Stimulated activated naive CD4-positive, alpha-beta T cell (primary cell): ENCODE results near the gene ACD.

ENCODE experiments used
- DNase-seq, 6 experiments: peaks; one replicate each; lab custom pipeline; 2025; lab: John Stamatoyannopoulos, UW

The ACD gene

DNA sequence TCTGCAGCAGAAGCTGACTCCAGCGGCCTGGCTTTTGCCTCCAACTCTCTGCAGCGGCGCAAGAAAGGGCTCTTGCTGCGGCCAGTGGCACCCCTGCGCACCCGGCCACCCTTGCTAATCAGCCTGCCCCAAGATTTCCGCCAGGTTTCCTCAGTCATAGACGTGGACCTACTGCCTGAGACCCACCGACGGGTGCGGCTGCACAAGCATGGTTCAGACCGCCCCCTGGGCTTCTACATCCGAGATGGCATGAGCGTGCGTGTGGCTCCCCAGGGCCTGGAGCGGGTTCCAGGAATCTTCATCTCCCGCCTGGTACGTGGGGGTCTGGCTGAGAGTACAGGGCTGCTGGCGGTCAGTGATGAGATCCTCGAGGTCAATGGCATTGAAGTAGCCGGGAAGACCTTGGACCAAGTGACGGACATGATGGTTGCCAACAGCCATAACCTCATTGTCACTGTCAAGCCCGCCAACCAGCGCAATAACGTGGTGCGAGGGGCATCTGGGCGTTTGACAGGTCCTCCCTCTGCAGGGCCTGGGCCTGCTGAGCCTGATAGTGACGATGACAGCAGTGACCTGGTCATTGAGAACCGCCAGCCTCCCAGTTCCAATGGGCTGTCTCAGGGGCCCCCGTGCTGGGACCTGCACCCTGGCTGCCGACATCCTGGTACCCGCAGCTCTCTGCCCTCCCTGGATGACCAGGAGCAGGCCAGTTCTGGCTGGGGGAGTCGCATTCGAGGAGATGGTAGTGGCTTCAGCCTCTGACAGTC lies 2.0 kb upstream of the ACD start:
- DNase-seq: peak in 2 of 6 experiments; percentile 7 to 35

GRCh38 chr16:67661101-67661761 lies 1.2 kb upstream of the ACD start:
- DNase-seq: peak in 3 of 6 experiments; percentile 46 to 68 (median 47)

GRCh38 chr16:67660564-67661028 lies 536 bp upstream of the ACD start, which contains the start of gene PARD6A:
TSS of gene PARD6A (plus strand) at chr16:67660960. CDS start at chr16:67661039, 79 bp downstream.
- DNase-seq: peak; percentile 83 to 96 (median 92)

DNA sequence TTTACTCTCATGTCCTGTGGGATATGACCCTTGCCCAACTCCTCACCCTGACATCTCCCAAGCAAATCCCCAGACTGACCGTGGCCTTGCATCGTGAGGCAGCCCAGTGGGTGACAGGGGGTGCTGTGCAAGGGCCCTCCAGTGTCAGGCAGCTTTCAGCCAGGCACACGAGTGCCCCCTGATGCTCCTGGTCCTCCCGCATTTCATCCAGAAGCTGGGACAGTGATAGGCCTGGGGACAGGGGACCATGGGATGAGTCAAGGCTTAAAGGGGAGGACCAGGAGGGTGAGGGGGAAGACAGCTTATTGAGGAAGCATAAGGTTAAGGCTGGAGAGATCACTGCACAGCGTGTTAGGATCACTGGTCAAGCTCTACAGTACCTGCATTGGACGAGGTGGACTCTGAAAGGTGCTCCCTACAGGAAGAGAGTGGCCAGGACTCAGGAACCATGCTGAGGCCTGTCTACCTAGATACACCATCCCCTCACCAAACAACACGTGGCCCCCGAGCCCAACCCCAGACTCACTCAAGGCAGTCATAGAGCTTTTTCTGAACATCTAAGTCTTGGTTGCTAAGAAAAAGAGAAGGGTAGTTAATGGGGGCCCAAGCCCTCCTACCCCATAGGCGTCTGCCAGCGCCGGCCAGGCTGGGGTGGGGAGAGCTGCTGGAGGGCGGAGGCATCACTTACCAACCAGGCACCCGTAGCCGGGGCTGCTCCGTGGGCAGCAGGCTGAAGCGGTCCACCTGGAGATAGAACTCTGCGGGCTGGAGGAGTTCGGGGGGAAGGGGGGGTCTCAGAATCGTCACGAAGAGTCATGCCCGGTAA lies 998 bp downstream of the ACD start:
- DNase-seq: no peak

DNA sequence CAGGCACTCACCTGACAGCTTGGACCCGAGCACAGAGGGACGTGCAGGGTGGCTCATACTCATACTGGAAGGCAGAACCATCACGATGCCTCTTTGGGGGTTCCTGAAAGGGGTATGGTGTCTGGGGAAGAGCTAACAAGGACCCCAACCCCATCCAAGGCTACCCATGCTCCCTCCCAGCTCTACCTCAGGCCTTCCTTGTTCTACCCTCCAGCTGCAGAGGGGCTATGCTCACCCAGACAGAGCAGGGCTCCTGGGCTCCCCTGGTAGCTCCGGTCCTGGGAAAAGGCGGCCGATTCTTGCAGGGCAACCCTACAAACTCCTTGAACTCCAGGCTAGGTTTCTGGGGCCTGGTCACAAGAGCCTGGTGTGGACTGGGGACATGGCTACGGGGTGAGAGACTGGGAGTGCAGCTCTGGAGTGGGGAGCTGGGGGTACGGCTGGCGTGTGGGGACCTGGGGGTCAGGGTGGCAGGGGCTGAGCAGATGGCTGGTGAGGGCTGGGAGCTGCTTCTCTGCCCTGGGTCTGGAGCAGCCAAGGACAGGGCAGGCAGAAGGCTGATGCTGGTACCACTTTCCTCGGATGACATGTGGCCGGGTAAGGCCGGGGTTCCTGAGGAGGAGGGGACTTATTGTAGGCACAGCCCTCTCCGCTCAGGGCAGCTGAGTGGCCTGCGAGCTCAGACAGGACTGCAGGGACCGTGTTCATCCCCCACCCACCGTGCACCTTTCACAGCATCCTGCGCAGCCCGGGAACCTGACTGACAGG lies 2.1 kb downstream of the ACD start:
- DNase-seq: no peak

GRCh38 chr16:67657017-67657608 lies 2.9 kb downstream of the ACD start:
- DNase-seq: no peak

- no peak for DNase-seq
These were observed 3.6 kb downstream of the ACD start for GRCh38 chr16:67656344-67657016.

- no peak for DNase-seq
These were observed 4.7 kb downstream of the ACD start for GRCh38 chr16:67655363-67655762.

DNA sequence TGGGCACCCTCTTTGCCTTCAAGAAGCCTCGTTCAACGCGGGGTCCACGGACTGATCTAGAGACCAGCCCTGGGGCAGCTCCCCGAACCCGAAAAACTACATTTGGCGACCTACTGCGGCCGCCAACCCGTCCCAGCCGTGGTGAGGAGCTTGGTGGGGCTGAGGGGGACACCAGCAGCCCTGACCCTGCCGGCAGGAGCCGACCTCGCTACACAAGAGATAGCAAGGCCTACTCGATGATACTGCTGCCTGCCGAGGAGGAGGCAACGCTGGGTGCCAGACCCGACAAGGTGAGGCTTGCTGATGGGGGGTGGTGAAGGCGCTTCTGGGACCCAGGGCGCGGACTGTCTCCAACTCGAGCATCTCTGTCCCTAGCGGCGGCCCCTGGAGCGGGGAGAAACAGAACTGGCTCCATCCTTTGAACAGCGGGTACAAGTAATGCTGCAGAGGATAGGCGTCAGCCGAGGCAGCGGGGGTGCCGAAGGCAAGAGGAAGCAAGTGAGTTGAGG lies 5.6 kb downstream of the ACD start:
- no peak for DNase-seq

- no peak for DNase-seq
These were observed 6.2 kb downstream of the ACD start for GRCh38 chr16:67653789-67654402.

DNA sequence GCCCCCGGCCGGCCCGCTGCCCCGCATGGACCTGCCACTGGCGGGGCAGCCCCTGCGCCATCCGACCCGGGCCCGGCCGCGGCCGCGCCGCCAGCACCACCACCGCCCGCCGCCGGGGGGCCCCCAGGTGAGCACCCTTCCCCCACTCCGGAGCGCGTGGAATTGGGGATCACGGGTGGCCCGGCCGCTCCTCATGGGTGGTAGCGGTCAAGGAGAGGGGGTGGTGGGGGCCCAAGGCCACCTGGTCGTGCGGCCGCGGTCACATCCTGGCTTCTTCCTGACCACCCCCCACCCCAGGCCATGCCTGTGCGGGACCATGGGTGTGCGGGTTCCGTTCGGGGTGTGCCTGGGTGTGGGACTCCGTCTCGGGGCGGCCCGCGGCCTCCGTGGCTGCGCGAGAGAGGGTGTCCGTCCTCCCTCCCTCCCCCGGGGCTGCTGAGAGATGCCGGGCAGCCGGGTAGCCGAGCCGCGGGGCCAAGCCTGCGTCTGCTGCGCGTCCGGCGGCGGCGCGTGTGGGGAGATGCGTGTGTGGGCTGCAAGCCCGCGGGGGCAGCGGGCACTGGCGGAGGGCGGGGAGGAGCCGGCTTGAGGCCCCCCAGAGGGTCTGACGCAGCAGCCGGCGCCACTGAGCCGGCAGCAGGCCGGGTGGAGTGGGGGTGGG lies 6.8 kb downstream of the ACD start:
- DNase-seq: no peak

DNA sequence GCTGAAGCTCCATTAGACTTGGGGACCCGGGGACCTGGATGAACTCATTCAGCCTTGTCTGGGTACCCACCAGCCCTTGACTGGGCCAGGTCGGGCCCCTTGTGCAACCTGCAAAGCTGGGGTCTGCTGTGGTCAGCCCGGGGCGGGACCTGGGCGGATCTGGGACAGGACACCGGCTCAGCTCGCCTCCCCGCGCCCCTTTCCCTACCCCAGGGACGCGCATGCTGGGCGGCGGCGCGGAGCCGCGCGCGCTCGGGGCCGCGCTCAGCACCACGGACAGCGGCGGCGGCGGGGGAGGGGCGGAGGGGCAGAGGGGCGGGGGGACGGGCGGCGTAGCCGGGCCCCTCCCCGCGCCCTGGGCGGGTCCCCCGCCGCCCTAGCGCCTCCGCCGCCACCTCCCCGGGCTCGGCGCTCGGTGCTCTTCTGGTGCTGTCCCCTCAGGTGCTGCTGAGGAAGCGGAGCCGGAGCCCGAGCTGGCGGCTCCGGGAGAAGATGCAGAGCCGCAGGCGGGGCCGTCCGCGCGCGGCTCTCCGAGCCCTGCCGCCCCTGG lies 7.4 kb downstream of the ACD start:
- no peak for DNase-seq

GRCh38 chr16:67651847-67652246 lies 8.2 kb downstream of the ACD start:
- no peak for DNase-seq

- no peak for DNase-seq
These were observed 9.0 kb downstream of the ACD start for GRCh38 chr16:67651039-67651438.

GRCh38 chr16:67650023-67650422 lies 10.0 kb downstream of the ACD start:
- no peak for DNase-seq

GRCh38 chr16:67649494-67649931 lies 10.5 kb downstream of the ACD start:
- no peak for DNase-seq

DNA sequence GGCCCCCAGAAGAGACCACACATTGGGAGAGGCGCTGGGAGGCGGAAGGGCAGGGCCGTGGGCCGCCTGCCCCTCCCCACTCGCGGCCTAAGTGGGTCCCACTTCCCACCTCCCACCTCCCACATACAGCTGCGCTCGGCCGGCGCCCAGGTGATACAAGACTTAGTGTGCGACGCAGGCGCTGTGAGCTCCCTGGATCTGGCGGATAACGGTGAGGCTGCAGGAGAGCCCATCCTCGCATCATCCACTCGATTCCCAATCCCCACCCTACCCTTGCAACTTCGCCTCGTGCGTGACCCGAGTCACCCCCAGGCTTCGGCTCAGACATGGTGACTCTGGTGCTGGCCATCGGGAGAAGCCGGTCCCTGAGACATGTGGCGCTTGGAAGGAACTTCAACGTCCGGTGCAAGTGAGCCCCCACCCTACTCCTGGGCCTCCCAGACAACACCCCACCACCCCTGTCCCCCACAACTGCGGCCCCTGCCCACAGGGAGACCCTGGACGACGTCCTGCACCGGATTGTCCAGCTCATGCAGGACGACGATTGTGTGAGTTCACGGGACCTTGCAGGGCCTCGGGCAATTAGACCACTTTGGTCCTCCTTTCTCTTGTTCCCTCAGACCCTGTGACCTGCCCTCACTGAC lies 11.2 kb downstream of the ACD start:
- DNase-seq: no peak

DNA sequence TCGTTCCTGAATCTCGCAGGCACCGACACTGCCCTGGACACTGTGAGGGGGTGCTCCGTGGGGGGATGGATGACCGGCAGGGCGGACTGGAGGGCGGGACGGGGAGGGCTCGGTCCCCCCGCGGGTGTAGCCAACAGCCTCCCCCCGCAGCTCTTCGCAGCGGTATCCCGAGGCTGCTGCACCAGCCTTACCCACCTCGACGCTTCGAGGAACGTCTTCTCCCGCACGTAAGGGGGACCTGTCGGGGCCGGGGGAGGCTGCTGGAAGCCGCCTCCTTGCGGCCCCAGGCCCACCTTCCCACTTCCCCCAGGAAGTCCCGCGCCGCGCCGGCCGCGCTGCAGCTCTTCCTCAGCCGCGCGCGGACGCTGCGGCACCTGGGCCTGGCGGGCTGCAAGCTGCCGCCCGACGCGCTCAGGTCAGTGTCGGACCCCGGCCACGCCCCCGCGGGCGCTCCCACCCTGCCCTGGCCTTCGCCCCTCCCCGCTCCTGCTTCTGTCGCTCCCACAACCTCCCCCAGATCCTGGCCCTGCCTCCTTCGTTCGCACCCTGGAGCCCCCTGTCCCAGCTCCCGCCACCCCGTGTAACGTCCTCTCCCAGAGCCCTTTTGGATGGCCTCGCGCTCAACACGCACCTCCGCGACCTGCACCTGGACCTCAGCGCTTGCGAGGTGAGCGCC lies 11.8 kb downstream of the ACD start:
- no peak for DNase-seq
